Fibroblast of lung (primary cell): ENCODE data around the gene RNF167.
"Not testable (repeated sequence)": the region's sequence is repeated elsewhere in the genome, so short reads cannot be mapped to it uniquely, and the experiment has no call there.

Experiments
- CTCF ChIP-seq, 2 donors: IDR thresholded peaks in 1 of 2; conservative IDR thresholded peaks in 1 of 2; 1 replicate in 1 of 2; 2 replicates in 1 of 2; pipeline ENCODE4 v1.5.1; 2011 to 2012; ENCODE audit warnings: low read length in 2 of 2, control low read depth in 1 of 2, inconsistent platforms in 1 of 2, low read depth in 1 of 2, mild to moderate bottlenecking in 1 of 2
- EZH2 ChIP-seq: IDR thresholded peaks from 2 replicates; pipeline ENCODE4 v1.5.1; 2012; ENCODE audit warnings: low read length, control low read depth, mild to moderate bottlenecking; ENCODE audit errors: missing control alignments

- TF ChIP-seq CTCF (conservative IDR thresholded peaks at IDR 0.05 in 1 of 2, IDR thresholded peaks at IDR 0.05 in 1 of 2; ENCODE audit: low read depth in 1 of 2, low read length in 2 of 2); EZH2: not testable (repeated sequence)
Measured at GRCh38 chr17:4914551-4914950, 25.5 kb upstream of the RNF167 start.
